ENCODE results near the gene LRFN5.

LRFN5 gene

DNA sequence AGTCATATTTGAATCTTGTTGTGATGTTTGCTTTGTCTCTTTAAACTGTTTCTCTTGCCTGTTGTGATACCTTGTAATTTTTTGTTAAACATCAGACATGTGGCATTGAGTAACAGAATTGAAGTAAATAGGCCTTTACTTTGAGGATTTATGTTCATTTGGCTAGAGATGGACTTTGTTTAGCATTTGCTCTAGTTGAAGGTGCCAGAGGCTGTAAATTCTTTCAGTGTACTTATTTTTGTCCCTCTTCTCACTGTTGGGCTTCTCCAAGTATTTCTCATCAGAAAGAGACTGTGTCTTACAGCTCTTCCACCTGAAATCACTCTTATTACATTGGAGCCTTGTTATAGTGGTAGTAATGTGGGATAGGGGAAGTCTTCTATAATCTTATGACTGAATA is 175.8 kb downstream of the LRFN5 start:
- no peak for DNase-seq

DNA sequence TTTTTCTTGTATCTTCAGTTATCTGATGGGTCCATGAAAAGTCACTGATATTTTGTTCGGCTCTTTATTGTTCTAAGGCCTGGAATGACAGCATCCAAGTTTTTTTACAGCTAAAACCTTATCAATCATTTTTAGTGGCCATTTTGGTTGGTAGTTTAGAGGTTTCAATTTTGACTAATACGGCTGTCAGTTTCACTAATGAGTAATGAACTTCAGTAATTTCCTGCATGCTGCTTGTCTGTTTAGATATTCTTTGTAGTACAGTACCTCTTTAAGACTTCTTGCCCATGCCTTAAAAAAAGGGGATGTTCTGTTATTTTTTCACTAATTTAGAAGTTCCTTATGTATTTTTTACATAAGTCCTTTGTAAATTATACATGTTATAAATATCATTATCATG is 176.7 kb downstream of the LRFN5 start:
- no peak for DNase-seq

DNA sequence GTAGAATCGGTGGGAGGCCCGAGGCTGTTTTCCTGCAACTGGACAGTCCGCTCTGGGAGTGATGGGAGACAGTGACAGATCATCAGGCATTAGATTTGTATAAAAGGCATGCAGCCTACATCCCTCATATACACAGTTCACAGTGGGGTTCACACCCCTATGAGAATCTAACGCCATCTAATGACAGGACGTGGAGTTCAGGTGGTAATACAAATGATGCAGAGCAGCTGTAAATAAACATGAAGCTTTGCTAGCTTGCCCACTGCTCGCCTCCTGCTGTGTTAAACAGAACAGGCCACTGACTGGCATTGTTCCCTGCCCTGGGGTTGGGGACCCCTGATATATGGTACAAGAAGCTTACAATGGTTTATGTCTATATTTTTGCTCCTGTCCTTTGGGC is 179.0 kb downstream of the LRFN5 start:
- no peak for DNase-seq

DNA sequence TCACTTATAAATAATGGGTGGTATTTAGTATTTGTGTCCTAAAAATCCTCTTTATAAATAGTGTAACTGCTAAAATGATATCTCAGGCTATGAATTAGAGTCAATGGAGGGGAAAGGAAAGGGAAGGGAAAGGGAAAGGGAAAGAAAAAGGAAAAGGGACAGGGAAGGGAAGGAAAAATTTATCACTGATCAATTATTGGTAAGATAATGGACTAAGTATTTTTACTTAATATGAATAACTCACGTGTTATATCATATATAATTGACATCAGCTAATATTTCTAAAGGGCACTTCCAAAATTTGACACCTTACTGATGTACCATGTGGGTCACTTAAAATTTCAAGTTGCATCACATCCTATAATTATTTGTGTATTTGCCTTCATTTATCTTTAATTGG is 193.1 kb downstream of the LRFN5 start:
- no peak for DNase-seq

DNA sequence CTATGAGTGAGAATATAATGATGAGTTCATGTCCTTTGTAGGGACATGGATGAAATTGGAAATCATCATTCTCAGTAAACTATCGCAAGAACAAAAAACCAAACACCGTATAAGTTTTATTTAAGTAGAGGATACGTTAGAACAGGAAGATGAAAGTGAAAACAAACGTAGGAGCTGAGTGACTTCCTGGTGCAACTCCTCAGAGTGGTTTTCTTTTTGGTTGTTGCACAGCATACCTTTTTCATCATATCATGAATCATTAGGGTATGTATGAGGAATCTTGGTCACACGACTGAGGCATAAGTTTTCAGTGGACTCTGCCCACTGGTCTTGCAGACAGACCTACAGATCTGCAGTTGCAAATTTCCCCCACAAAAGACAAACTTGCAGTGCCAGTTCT is 199.0 kb downstream of the LRFN5 start:
- DNase-seq, result no peak

DNA sequence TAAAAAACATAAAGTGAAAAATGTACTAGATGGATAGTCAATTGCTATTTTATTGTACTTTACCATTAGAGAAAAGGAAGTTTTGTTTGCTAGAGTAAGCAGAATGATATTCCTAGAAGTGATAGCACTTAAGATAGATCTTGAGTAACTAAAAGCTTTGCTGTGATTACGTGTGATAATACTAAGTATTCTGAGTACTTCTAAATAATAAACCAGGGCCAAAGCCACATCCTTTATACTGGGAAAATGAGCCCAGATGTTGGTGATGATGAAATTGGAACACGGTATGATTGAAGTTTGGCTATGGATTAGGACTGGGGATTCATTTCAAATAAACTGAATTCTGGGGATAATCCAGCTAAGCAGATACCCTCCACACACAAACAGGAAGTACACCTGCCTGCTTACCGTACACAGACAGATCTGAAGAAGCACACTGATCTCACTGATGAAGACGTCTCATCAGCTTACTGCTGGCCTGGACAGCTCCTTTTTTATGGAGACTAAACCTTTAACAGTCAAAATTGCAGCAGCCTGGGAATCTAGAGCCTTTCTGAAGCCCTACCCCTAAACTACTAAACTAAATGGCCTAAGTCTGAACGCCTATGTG is 199.8 kb downstream of the LRFN5 start:
- no peak for DNase-seq

DNA sequence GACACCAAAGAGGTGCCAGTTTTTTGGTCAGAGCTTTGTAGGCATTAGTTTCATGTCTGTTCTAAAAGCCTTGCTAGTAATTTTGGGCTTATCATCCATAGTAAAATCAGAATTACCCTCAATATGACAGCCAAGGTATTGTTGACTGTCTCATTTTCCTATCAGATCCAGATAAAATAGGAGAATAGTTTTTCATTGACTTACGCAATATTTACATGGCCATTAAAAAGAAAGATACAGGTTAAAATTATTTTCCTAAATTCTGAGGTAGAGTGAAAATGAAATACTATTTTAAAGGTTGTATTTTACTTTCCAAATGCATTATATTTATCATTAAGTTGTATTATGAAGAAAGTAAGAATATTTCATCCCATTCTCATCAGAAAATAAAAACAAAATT is 203.7 kb downstream of the LRFN5 start:
- DNase-seq, result no peak

DNA sequence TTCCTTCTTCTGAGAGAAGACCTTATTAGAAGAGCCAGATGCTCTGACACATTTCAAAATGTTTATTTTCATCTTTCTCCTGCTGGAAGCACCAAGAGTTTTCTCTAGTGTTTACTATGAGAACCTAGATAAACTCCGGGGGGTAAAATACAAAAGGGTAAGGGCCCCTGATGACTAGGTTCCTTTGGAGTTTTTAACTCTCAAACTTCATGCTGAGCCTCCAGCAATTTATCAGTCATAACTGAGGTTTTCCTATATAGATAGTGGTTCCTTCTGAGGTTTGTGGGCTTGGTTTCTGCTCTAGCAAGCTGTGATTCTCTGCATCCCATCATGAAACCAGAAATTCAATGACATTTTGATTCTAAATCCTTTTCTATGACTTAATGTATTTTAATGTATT is 210.9 kb downstream of the LRFN5 start:
- no peak for DNase-seq

DNA sequence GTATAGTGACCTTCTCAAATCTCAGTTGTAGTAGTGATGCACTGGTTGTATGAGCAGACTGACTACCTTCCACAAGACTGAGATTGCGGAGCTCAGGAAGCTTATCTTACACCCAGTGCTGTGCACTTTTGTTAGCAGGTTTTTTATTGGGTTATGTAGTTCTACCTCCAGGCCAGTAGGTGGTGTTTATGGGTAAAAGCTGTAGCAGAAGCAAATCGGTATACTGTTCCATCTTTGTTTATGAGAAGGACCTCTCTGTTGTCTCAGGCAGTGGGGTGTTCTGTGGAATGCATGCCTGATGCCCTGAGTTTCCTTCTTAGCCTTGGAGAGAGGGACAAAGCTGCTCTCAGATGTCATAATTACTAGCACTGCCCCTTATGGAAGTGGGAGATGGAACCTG is 217.8 kb downstream of the LRFN5 start:
- no peak for DNase-seq

DNA sequence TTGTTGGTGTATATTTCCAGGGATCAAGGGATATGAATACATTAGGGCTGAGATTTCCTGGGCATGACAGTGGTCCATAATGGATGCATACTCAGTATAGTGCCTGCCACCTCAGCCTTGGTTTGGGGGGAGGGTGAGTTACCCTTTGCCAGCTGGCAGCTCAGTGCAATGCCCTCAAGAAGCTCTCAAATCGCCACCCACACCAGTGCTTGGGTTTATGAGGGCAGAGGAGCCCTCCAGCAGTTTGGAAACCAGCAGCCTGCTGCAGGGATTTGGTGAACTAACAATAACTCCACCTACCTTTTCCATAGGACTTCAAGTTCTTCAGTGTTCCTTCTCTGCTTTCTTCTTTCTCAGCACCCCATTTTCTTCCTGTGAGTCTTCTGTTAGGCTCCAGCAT is 218.9 kb downstream of the LRFN5 start:
- no peak for DNase-seq

DNA sequence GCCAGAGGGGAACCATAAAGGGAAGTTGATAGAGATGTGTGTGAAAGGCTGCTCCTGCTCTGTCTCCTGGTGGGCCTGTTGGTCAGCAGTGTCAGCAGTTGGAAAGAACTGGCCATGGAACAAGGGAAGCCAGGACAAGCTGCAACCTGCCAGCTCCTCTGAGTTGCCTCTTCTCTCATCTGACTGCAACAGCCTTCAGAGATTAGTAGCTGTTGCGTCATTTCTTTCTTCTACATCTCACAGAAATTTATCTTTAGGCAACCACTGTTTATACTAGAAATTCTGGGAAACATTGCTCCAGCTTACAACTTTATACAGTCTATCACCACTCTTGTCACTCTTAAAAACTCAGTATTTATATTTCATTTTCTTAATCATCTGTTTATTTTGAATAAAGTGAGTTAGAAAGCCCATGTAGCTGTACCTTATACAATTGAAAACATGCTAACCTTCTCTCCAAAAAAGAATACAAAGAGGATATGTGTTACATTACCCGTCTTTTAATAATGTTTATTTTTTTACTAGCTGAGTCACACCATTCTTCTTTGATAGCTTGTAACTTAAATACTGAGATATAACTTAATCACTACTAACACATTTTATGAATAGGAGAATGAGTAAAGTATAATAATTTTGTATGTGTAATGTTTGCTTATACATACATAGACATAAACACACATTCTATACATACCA is 224.2 kb downstream of the LRFN5 start:
- no peak for DNase-seq

DNA sequence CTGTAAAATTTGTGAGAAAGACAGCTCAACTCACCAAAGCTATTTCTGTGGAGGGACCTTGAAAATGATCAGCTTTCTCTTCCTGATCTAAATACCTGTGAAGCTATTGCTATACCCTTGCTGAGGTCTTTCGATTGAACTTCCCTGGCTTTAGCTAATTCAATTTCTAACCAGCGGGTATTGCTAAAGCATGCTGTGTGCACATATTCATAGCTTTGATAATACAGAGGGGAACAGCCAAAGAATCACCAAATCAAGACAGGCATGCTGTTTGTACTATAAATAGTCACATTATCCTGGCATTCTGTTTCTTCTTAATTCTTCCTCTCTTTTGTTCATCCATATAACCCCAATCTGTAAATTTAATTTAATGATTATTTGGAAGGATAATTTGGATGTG is 233.0 kb downstream of the LRFN5 start:
- DNase-seq, result no peak

DNA sequence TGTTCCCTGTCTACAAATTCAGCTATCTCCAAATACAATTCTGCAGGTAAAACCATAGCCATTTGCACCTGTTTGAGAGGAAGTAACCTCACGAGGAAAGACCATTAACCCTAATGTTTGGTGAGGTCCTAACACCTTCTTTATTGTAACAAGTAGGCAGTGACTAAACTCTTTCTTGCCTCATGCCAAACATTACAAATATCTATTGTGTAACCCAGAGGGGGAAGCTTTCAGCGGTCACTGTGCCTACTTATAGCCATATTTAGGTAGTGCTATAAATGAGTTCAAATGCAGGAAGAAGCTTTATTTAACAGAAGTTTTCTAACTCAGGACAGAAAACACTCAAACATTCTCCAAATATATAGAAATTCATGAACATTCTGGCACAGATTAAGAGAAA is 252.7 kb downstream of the LRFN5 start:
- no peak for DNase-seq

DNA sequence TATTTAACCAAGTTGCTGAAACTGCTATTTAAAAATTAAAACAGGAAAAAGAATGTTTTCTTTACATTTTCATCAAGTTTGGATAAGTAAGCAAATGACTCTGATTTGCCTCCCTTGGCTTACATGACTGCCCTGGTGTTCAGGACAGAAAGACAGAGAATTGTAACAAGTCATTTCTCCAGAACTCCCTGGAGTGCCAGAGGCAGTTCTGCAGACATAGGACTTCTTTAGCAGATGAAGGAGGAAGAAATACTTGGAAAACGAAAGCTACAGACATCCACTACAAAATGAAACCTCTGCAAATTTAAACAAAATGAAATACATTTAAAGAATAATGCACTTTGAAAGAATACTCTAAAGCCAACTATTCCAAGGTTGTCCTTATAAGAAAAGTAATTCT is 253.9 kb downstream of the LRFN5 start:
- DNase-seq, result no peak

DNA sequence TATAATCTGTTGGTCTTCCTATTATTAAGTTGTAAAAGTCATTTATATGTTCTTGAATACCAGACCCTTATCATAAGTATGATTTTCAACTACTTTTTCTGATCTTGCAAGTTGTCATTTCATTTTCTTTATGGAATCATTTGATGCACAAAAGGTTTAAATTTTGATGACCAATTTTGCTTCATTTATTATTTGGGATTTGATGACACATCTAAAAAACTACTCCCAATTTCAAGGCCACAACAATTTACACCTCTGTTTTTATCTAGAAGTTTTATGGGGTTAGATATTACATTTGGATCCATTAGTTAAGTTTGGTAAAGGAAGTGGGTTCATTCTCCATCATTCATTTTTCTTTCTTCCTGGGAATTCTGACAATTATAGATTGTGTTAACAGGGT is 259.2 kb downstream of the LRFN5 start:
- no peak for DNase-seq

DNA sequence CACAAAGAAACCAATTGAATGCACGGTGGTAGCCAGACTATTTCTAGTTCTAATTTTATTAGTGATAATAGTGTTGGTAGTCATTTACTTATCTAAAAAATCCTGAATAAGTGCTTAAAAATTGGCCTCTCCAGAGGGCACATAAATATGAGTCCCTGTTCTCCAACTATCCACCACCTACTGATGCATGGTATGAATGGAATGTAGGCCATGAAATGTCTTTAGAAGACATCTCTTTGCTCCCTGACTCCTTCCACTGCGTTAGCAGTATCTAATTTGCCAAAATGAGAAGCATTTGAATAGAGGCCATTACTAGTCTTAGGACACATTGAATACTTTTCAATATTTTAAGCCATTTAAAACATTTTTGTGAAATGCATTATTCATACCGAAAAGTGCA is 261.7 kb downstream of the LRFN5 start:
- no peak for DNase-seq

DNA sequence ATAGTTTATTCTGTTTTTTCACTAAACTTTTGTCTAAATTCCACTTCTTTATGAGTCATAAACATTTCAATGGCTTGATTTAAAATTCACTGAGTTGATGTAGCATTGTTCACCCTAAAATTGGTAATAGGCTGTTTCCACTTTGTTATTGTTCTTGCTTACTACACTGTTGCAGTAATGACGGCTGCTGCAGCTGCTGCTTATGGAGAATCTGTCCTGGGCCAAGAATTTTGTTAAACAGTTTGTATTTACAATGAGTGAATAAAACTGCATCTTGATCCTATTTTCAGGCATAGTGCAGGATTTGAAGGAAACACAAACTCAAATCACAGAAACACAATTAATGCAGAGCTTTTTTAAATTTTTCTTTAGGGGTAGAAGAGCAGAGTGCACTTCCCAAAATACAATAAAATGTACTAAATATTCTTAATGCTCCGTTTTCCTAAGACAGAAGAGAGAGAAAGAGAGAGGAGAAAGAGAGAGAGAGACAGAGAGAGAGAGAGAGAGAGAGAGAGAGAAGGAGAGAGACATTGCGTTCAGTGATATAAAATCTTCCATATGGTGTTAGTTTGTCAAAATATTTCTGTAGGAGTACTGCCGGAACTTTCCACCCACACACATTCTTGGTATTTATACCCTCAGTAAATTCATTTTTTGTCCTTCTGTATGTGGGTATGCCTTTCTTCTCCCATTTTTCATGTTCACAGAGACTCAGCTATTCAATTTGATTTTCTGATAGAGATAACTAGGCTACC is 266.4 kb downstream of the LRFN5 start:
- DNase-seq, result no peak

DNA sequence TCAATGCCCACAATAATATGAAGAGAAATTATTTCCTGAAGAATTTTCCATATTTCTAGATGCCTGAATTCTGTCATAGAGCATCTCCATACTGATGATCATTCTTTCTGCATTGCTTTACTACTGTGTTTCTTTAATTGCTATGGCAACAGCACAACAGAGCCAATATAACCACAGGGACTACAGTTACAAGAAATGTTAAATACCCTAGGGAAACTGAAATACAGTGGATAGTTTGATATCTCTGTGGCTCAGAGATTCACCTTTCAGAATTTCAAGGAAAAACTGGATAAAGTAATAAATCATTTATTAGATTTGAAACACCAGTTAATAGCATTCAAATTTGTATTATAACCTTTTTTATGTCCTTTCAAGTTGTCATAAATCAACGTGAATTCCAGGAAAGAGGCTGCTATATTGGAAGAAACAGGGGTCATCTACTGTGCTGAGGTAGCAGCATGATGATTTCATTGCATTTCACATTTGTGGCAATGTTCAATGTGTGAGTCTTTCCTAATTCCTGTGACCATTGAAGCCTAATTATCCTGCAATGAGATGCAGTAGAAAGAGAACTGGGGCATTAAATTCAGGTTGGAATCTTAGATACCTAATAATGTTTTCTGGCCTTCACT is 267.1 kb downstream of the LRFN5 start:
- no peak for DNase-seq

DNA sequence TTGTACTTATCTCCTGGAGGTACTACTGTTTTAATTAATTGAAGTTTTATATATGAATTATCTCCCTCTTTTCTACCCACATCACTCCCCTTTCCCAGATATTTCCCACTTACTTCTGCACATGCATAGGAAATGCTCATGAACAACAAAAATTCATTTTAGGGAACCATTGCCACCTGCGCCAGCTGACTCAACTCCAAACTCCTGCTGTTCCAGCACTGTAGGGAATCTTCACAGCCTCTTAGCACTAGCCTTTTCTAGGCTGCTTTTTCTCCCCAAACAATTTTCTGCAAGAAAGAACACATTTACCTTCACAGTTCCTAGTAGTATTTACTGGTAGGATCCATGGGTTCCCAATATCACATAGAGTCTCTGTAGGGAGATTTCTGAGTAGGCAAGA is 268.4 kb downstream of the LRFN5 start:
- DNase-seq, result no peak

DNA sequence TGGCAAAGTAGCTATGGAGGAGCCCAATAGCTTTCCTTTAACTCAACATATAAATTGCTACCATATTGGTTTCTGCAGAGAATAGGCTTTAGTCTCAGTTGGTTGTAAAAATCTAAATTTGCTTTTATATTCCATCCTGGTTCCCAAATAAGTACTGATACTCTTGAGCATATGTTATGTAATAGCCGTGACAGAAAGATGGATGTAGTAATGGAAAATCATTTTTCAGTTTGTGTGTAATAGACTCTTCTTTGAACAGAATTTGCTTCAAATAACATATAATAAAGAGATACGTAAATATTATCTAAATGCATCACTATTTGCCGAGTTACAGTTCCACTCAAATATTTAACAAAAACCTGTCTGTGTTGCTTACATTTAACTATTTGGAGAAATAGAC is 271.6 kb downstream of the LRFN5 start:
- DNase-seq, result no peak

DNA sequence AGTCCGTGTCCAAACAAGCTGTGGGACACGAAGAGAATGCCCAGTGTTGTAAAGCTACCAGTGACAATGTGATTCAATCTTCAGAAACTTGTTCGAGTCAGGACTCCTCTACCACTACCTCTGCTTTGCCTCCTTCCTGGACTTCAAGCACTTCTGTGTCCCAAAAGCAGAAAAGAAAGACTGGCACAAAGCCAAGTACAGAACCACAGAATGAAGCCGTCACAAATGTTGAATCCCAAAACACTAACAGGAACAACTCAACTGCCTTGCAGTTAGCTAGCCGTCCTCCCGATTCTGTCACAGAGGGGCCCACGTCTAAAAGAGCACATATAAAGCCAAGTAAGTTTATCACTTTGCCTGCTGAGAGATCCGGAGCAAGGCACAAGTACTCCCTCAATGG is 284.9 kb downstream of the LRFN5 start:
- no peak for DNase-seq

DNA sequence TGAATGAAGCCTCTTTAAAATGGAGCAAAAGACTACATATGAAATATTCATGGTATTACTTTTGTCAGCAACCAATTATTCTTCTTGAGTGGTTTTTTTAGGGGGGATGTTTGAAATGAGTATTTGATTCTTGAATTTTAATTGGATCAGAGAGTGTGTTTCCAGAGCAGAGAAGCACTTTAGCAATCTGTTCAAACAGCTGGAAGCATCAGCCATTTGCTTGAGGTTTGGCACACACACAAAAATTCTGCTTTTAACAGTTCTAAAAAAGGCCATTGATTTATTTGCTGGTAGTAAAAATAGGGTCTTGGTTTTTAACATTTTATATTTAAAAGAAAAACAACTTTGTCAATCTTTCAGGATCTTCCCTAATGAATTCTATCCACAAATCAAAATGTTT is 292.7 kb downstream of the LRFN5 start:
- DNase-seq, result no peak

DNA sequence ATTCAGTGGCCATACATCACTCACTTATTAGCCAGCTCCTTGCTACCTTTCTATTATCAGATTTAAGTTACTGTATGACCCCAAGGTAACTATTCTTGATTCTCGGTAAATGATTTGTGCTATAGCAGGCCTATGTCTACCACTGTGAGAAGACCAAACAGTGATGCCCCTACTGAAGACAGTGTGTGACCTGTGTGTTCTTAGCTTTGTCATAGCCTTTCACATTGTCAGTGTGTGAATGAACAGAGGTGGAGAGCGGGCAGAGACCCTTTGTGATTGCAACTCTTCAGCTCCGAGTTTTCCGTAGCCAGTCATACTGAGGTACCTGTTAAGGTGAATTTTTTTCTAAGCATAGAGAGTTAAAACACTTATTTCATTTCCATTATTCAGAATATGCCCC is 294.0 kb downstream of the LRFN5 start:
- DNase-seq, result no peak

DNA sequence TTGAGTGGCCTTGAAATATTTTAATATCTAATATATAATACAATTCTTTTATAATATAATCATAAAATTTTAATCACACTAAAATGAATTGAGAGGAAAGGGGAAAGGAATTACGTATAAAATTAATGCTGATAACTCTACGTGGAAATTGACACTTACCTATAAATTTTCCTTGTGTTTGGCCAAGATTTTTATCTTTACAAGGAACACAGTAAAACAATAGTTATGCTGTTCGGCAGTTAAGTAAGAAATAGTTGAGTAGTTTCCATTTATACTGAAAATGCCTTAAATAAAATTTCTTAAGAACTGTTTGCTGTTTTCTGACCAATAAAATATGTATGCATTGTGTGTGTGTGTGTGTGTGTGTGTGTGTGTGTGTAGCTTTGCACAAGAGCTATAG is 294.4 kb downstream of the LRFN5 start:
- DNase-seq, result no peak

Data from HCEC 1CT (cell line).